ENCODE measurements around the gene TPRX1.

DNA sequence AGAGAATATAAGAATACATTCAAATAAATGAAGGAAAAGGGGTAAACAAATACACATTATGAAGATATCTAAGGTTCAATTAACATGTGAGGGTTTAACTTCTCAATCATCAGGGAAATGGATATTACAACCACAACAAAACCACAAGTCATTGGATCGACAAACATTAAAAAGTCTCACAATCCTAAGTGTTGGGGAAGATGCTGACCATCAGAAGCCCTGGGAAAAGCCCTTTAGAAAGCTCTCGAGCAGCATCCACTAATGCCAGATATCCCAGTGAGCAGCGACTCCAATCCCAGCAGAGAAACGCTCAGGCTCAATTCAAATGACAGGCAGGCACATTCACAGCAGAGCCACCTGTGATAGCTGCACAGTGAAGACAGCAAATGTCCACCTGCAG is 3.1 kb downstream of the TPRX1 start:
- TF ChIP-seq, protein P1, sequence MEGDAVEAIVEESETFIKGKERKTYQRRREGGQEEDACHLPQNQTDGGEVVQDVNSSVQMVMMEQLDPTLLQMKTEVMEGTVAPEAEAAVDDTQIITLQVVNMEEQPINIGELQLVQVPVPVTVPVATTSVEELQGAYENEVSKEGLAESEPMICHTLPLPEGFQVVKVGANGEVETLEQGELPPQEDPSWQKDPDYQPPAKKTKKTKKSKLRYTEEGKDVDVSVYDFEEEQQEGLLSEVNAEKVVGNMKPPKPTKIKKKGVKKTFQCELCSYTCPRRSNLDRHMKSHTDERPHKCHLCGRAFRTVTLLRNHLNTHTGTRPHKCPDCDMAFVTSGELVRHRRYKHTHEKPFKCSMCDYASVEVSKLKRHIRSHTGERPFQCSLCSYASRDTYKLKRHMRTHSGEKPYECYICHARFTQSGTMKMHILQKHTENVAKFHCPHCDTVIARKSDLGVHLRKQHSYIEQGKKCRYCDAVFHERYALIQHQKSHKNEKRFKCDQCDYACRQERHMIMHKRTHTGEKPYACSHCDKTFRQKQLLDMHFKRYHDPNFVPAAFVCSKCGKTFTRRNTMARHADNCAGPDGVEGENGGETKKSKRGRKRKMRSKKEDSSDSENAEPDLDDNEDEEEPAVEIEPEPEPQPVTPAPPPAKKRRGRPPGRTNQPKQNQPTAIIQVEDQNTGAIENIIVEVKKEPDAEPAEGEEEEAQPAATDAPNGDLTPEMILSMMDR (IDR thresholded peaks at IDR 0.05) = no peak
- no peak for TF ChIP-seq POLR2A (IDR thresholded peaks at IDR 0.05; ENCODE audit: low read depth)

Measured in esophagus muscularis mucosa (tissue), 3 donors.